ENCODE data around the gene STPG4. TPM values are rescaled to one million over a fixed set of nuclear protein-coding genes. Genes with fewer than 3 reads are reported as not detected.

Gene STPG4
- total and polyA plus RNA-seq, 3 donors from 2014 or later: 3.0 to 19.4 (median 8.5) TPM

GRCh38 chr2:47158576-47158975 lies 3.5 kb upstream of the STPG4 start:
- H3K9me3 ChIP-seq: no peaks in the 10 kb centered on the region
- intact Hi-C loops (cut with DNase I; ENCODE audit: low total_unique reads): no loop called here
- 82 to 88% methylated on average over 2 of the region's 2 CpGs for WGBS, 2 donors
- H3K27me3 ChIP-seq: no peaks in the 10 kb centered on the region
- no peaks in the 10 kb centered on the region for H3K36me3 ChIP-seq (ENCODE audit: low read depth, missing control alignments)
- H3K27ac ChIP-seq: no peak overlapping the region
- DNase-seq: no peak
- TF ChIP-seq CTCF (IDR thresholded peaks at IDR 0.05): no peak
- H3K4me1 ChIP-seq: no peaks in the 10 kb centered on the region
- no peak overlapping the region for H3K4me3 ChIP-seq

DNA sequence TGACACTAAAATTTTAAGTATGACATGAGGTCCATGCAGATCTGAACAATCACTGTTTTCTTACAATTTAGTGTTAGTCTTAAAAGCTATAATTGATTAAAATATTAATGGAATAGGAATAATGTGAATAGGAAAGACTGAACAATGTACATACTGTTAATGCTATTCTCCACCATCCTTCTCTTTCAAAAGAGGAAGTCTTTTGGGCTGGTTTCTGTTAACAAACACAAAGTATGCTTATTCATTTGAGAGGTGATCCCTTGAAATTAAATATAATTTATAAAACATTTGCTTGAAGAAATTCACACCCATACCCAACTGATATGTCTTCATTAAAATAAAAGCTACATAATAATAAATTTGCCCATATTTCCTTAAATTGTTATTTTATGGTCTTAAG lies 2.3 kb downstream of the STPG4 start:
- Histone ChIP-seq H3K36me3 (ENCODE audit: low read depth, missing control alignments) (no peaks in the 10 kb centered on the region), H3K9me3 (no peaks in the 10 kb centered on the region), H3K4me1 (no peaks in the 10 kb centered on the region), H3K4me3 (no peak overlapping the region), H3K27me3 (no peaks in the 10 kb centered on the region), H3K27ac (no peak overlapping the region)
- DNase-seq: no peak
- intact Hi-C loops (cut with DNase I; ENCODE audit: low total_unique reads): no loop called here
- TF ChIP-seq CTCF (IDR thresholded peaks at IDR 0.05) (no peak), POLR2A (IDR thresholded peaks at IDR 0.05) (no peak)

- Histone ChIP-seq H3K27me3 (no peaks in the 10 kb centered on the region), H3K27ac (no peak overlapping the region), H3K4me3 (no peak overlapping the region), H3K9me3 (no peaks in the 10 kb centered on the region), H3K4me1 (no peaks in the 10 kb centered on the region), H3K36me3 (ENCODE audit: low read depth, missing control alignments) (no peaks in the 10 kb centered on the region)
- no peak for DNase-seq
- intact Hi-C loops (cut with DNase I; ENCODE audit: low total_unique reads): no loop called here
- TF ChIP-seq POLR2A (IDR thresholded peaks at IDR 0.05) (no peak), CTCF (IDR thresholded peaks at IDR 0.05) (no peak)
- WGBS, 2 donors: 90 to 92% methylated on average over 3 of the region's 3 CpGs
Measured at GRCh38 chr2:47150175-47150574, 4.9 kb downstream of the STPG4 start.

GRCh38 chr2:47147021-47147420 lies 8.1 kb downstream of the STPG4 start:
- no peaks in the 10 kb centered on the region for H3K27me3 ChIP-seq
- TF ChIP-seq POLR2A (IDR thresholded peaks at IDR 0.05) (no peak), CTCF (IDR thresholded peaks at IDR 0.05) (no peak)
- no peaks in the 10 kb centered on the region for H3K4me1 ChIP-seq
- H3K4me3 ChIP-seq: no peak overlapping the region
- no peaks in the 10 kb centered on the region for H3K9me3 ChIP-seq
- intact Hi-C loops (cut with DNase I; ENCODE audit: low total_unique reads): no loop called here
- WGBS, 2 donors: 91 to 98% methylated on average over 3 of the region's 3 CpGs
- DNase-seq: no peak
- no peaks in the 10 kb centered on the region for H3K36me3 ChIP-seq (ENCODE audit: low read depth, missing control alignments)
- no peak overlapping the region for H3K27ac ChIP-seq

GRCh38 chr2:47145466-47145865 lies 9.6 kb downstream of the STPG4 start:
- intact Hi-C loops (cut with DNase I; ENCODE audit: low total_unique reads): no loop called here
- WGBS, 2 donors: 89 to 97% methylated on average over 1 of the region's 1 CpG
- H3K36me3 ChIP-seq (ENCODE audit: low read depth, missing control alignments): no peaks in the 10 kb centered on the region

More at GRCh38 chr2:47145466-47145865, 9.6 kb downstream of the STPG4 start:
- Histone ChIP-seq H3K4me1 (no peaks in the 10 kb centered on the region), H3K27me3 (no peaks in the 10 kb centered on the region), H3K27ac (no peak overlapping the region), H3K4me3 (no peak overlapping the region), H3K9me3 (no peaks in the 10 kb centered on the region)
- no peak for DNase-seq
- no peak for TF ChIP-seq CTCF (IDR thresholded peaks at IDR 0.05)
- TF ChIP-seq POLR2A (IDR thresholded peaks at IDR 0.05): no peak
